T47D (cell line): Measurements from ENCODE around the gene CDC42EP1.

Experiments used
- DNase-seq, 2 experiments: peaks; one replicate each; pipeline versions ENCODE4 v3.0.0 to v3.0.0-alpha.2; 2011 to 2012; ENCODE audit warnings: low read depth in 1 of 2, low spot score in 1 of 2
- JUND ChIP-seq: IDR thresholded peaks from 2 replicates; pipeline ENCODE4 v1.6.1; 2012; ENCODE audit warnings: low read depth
- in situ Hi-C: cut with HindIII; loops from 2 replicates; pipeline ENCODE4 v1.10.0; 2016; ENCODE audit warnings: low sequenced_read_pairs, low pct_unique_long_range_greater_than_20kb

The CDC42EP1 gene

DNA sequence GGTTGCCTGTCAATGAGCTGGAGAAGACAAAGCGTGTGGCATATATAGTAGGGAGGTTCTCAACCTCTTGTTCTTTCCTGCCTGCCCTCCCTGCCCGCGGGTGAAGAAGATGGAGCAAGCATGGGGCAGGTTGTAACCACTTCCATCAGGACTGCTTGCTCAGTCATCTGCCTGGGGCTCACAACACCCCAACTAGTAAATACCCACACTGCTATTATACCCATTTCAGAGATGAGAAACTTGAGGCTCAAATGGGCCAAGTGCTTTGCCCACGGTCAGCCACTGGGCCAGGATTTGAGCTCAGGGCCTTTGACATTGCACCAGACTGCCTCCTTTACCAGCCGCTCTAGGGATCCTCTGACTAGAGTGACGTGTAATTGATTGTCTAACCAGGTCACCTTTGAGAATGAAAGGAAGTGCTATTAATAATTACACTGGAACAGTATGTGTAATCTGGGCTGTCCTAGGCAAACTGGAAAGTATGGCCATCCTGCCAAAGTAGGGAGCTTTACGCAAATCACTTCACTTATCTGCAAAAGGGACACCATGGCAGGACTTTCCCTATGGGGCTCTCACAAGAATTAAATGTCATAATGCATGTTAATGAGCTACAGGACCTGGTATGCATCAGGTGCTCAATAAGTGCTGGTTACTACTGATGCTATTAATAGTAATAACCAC lies 2.8 kb upstream of the CDC42EP1 start:
- no peak for DNase-seq
- in situ Hi-C loops = no loop called here

DNA sequence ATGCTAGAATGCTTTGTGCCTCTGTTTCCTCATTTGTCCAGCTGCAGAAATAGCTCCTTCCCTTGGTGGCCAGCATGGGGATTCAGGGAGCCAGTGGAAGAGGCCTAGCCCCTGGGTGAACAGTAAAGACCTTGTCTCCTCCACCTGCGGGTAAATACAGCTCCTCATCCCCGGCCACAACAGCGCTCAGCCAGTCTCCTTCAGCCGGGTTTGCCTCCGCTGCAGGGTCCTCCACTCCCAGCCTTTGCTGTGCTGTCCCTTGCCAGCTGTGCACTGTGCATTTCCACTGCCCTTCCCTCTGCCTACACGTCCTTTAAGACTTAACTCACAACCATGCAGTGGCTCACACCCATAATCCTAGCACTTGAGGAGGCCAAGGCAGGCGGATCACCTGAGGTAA lies 1.5 kb upstream of the CDC42EP1 start:
- no peak for DNase-seq
- in situ Hi-C loops = no loop called here
- no peak for TF ChIP-seq JUND

More for the DNA sequence above, 2.8 kb upstream of the CDC42EP1 start:
- no peak for TF ChIP-seq JUND

DNA sequence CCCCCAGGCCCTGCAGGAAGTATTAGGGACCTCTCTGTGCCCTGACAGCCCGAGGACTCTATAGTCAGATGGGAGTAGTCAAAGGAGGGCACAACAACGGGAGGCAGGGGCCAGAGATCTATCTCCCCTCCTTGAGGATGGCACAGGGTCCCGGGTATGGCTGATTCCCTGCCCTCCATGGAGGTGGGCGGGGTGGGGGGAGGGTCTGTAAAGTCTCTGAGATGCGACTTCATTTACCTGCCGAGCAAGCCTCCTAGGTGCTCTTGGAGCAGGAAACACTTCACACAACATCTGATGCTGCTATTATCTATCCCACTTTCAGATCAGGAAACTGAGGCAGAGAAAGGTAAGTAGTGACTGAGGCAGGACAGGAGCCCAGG lies 769 bp upstream of the CDC42EP1 start:
- no peak for DNase-seq
- TF ChIP-seq JUND = no peak
- in situ Hi-C loops = no loop called here

DNA sequence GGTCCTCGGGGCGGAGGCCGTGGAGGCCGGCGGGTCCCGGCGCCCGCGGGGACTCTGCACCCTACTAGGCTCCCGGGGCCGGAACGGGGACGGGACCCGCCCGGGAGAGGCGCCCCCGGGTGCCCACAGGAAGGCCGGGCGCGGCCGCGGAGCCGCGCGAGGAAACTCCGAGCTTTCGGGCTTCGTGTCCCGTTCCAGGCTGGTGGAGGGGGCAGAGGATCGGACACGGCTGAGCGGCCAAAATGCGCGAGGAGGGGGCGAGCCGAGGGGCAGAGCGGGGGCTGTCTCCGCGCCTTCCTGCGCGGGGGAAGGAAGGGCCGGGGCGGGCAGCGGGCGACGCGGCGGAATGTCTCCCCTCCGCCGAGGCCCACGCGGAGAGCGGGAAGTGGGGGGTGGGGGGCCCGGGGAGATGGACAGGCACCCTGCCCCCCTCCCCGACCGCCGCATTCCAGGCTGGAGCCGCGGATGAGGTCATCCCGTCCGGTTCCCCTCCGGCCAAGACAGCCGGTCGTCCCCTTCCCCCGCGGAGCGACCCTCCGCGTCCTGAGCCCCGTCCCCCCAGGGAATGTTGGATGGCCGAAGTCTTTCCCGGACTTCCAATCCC lies 430 bp downstream of the CDC42EP1 start:
- TF ChIP-seq JUND = no peak
- peak in 1 of 2 experiments; percentile 37 for DNase-seq
- in situ Hi-C loops = no loop called here

DNA sequence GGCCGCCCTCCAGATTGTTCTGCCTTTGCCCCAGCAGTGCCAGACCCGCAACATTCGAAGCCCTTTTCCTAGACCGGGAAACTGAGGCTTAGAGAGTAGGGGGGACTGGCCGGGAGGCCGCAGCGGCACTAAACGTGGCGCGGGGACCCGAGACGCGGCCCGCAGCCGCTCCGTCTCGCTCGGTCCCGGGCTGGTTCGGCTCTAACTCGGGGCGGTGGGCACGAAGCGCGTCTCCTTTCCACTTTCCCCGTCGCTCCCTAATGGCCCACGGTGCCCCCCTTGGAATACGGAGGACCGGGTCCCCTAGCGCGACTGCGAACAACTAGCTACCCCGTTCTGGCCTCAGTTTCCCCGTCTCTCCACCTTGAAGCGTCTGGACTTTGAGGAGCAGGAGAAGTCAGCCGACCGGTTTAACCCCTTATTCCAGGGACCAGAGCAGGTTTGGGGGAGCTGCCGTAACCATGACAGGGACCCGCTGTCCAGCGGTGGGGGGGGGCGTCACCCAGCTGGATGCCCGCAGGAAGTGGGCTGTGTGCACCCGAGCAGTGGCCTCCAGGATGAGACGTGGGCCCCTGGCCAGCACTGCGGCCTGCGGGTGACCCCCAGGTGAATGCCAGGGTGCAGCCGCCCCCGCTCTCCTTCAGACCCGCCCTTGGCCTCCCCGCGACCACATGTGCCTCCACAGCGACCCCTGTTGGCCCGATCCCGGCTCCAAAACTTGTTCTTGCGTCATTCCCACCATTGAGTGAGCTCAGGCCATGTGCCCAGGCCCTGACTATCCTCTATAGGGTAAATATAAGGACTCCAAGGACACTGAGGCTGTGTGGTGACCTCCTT lies 1.1 kb downstream of the CDC42EP1 start:
- in situ Hi-C loops = no loop called here
- no peak for TF ChIP-seq JUND
- peak; percentile 69 to 86 for DNase-seq

DNA sequence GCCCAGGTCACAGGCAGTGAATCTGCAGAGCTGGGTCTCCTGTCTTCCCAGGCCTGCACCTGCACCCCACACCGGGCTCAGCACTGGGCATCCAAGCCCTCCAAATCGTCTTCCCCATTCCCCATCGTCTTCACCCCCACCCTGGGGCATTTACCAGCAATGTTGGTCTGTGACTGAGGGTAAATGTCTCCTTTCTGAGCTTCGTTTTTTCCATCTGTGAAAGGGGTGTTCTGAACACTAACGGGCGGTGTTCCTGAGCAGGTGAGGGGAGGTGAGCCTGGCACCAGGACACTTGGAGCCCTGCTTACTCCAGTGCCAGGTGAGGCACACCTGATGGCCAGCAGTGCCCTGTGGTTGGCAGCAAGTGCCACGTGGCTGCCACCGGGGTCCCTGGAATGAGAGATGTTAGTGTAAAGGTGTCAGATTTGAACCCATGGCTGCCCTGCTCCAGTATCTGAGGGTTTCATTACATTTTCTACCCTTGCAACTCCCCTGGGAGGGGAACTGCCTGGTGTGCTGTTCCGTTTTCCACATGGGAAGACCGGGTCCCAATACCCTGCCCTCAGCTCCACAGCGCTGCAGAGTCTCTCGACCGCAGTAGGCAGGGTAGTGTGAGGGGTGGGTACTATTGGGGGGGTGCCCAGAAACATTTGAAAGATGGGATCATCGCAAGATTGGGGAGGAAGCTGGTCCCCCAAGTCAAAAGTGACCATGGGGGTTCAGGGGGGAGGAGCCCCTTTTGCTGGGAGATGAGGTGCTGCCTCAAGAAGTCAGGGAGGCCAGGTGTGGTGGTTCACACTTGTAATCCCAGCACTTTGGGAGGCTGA lies 2.0 kb downstream of the CDC42EP1 start:
- in situ Hi-C loops = no loop called here
- no peak for DNase-seq
- no peak for TF ChIP-seq JUND

DNA sequence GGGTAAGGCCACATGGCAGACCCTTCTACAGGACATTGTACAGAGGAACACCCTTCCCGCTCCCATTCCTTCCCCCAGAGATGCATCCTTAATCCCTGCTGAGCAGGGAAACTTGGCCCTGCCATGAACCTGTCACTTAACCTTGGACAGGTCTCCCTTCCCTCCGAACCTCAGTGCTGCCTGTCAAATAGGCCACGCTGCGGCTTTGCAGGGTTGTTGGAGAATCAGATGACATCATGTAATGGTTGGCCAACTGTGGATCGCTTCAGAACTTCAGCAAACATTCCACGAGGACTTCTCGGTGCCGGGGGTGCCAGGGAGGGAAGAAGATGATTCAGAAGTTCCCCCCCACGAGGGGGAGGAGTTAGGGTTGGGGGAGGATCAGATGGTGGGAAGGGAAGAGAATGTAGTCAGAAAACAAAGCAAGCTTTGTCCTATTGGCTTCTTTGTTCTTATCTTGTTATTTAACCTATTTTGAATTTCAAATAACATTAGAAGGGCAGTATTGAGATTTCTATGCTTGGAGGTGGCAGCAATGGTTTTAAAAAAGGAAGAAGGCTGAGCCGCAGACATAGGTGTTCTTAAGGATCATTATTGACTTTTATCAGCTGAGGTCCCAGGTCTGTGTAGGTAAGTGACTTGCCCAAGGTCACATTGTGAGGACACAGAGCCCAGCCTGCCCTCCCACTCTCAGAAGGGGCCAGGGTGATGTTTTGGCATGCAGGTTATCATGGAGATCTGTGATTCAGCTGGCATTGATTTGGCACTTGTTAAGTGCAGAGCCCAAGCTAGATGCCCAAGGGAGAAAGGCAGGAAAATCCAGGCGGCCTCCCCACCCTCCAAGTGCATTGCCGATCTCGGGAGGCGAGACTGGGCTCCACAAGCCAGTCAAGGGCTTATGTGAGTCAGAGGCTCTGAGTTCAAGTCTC lies 3.1 kb downstream of the CDC42EP1 start:
- no peak for TF ChIP-seq JUND
- in situ Hi-C loops = no loop called here
- peak; percentile 46 to 77 for DNase-seq

DNA sequence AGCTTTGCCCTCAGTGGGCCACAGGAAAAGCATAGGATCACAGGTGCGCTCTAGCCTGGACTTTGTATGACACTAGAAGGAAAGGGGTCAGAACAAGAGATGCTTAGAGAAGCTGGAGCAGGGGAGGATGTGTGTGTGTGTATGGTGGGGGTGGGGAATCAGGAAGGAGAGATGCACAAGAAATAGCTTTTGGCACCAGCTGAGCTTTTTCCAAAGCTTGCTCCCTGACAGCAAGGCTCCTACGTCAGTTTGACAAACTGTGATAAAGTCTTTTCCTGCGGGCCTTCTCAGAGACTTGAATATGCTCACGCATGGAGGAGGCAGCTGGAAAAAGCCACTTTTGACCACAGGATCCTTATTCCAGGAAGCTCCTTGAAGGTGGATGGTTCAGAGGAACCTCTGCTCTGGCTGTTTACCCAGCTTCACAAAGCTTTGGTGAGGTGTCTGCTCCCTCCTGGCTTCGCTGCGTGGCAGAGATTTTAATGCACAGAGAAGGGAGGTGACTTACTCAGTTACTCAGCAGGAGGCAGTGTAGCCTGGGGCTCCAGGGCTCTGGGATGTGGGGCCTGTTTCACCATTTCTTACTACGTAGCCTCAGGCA lies 3.9 kb downstream of the CDC42EP1 start:
- no peak for DNase-seq
- in situ Hi-C loops = no loop called here
- TF ChIP-seq JUND = no peak

DNA sequence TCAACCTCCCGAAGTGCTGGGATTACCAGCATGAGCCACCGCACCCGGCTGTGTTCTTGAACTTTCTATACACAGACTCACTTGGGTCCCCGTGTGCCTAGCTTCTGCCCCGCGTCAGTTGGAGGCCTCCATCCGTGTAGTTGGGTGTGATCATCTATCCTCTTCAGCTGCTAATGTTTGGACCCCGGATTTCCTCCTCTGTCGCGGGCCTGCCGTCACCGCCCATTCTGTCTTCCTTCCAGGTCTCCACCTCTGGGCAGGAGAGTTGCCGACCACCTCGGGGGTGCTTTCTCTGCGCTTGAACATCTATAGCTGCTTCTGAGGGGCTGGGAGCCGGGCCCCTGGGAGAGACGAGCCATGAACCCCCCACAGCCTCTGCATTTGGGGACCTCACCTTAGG lies 5.5 kb downstream of the CDC42EP1 start:
- in situ Hi-C loops = no loop called here
- TF ChIP-seq JUND = no peak
- no peak for DNase-seq

DNA sequence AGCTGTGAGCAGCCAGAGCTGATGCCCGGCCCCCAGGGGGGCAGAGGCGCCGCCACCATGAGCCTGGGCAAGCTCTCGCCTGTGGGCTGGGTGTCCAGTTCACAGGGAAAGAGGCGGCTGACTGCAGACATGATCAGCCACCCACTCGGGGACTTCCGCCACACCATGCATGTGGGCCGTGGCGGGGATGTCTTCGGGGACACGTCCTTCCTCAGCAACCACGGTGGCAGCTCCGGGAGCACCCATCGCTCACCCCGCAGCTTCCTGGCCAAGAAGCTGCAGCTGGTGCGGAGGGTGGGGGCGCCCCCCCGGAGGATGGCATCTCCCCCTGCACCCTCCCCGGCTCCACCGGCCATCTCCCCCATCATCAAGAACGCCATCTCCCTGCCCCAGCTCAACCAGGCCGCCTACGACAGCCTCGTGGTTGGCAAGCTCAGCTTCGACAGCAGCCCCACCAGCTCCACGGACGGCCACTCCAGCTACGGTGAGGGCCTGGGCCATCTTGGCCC lies 6.1 kb downstream of the CDC42EP1 start:
- in situ Hi-C loops = no loop called here
- TF ChIP-seq JUND = no peak
- DNase-seq = no peak
